Astrocyte (in vitro differentiated cells and primary cell): ENCODE measurements around the gene DEPP1. TPM values are rescaled to one million over a fixed set of nuclear protein-coding genes. Genes with fewer than 3 reads are reported as not detected.
A peak's percentile ranks its signal among the peaks of the same experiment; 100 is the strongest.

Experiments used
- DNase-seq: peaks from one replicate; pipeline ENCODE4 v3.0.0-alpha.2; 2010; ENCODE audit warnings: low read depth
- FAIRE-seq: peaks from 2 replicates; lab custom pipeline; 2011; peaks lifted over from hg19 to GRCh38; lab: Jason Lieb, UNC
- H2AFZ ChIP-seq: 2 replicates; pipeline ENCODE4 v1.6.0; 2012; ENCODE audit warnings: low read depth, low read length, inconsistent platforms
- H3K27ac ChIP-seq: 2 replicates; pipeline ENCODE4 v1.5.1; 2011; ENCODE audit warnings: low read depth, low read length, inconsistent platforms
- H3K27me3 ChIP-seq: 2 replicates; pipeline ENCODE4 v1.6.0; 2011; ENCODE audit warnings: low read length, inconsistent platforms; ENCODE audit not compliant: insufficient read depth
- H3K36me3 ChIP-seq: 2 replicates; pipeline ENCODE4 v1.5.1; 2011; ENCODE audit warnings: low read length, inconsistent platforms; ENCODE audit not compliant: insufficient read depth
- H3K4me1 ChIP-seq: 2 replicates; pipeline ENCODE4 v1.5.1; 2011; ENCODE audit warnings: low read length, inconsistent platforms; ENCODE audit not compliant: insufficient read depth
- H3K4me2 ChIP-seq: 2 replicates; pipeline ENCODE4 v1.6.0; 2012; ENCODE audit warnings: low read length, inconsistent platforms
- H3K4me3 ChIP-seq: 2 replicates; pipeline ENCODE4 v1.5.1; 2011; ENCODE audit warnings: low read depth, mild to moderate bottlenecking, low read length, inconsistent platforms; ENCODE audit not compliant: insufficient read depth
- H3K79me2 ChIP-seq: 2 replicates; pipeline ENCODE4 v1.6.0; 2012; ENCODE audit warnings: mild to moderate bottlenecking, low read length, inconsistent platforms; ENCODE audit not compliant: insufficient read depth
- H3K9ac ChIP-seq: 2 replicates; pipeline ENCODE4 v1.6.0; 2012; ENCODE audit warnings: mild to moderate bottlenecking, low read length, inconsistent platforms
- H3K9me3 ChIP-seq: 2 replicates; pipeline ENCODE4 v1.5.1; 2012; ENCODE audit warnings: low read depth, mild to moderate bottlenecking, low read length, inconsistent platforms; ENCODE audit not compliant: insufficient read depth
- H4K20me1 ChIP-seq: 2 replicates; pipeline ENCODE4 v1.6.0; 2012; ENCODE audit warnings: low read length, inconsistent platforms; ENCODE audit not compliant: insufficient read depth
- H3K27ac Mint-ChIP-seq: one replicate; pipeline ENCODE4 v1.8.0; 2021; ENCODE audit warnings: mild to moderate bottlenecking, mixed read lengths; ENCODE audit not compliant: unreplicated experiment
- H3K27me3 Mint-ChIP-seq: one replicate; pipeline ENCODE4 v1.8.0; 2021; ENCODE audit warnings: low read depth, mixed read lengths; ENCODE audit not compliant: unreplicated experiment
- H3K36me3 Mint-ChIP-seq: one replicate; pipeline ENCODE4 v1.8.0; 2021; ENCODE audit warnings: low read depth, mixed read lengths; ENCODE audit not compliant: unreplicated experiment
- H3K4me1 Mint-ChIP-seq: one replicate; pipeline ENCODE4 v1.8.0; 2021; ENCODE audit warnings: low read depth, mixed read lengths; ENCODE audit not compliant: unreplicated experiment
- H3K4me3 Mint-ChIP-seq: one replicate; pipeline ENCODE4 v1.8.0; 2021; ENCODE audit warnings: mild to moderate bottlenecking, moderate library complexity, mixed read lengths; ENCODE audit not compliant: unreplicated experiment
- H3K9me3 Mint-ChIP-seq: one replicate; pipeline ENCODE4 v1.8.0; 2021; ENCODE audit warnings: mild to moderate bottlenecking, mixed read lengths; ENCODE audit not compliant: unreplicated experiment
- EZH2 ChIP-seq: IDR thresholded peaks from 2 replicates; pipeline ENCODE4 v1.6.1; 2012; ENCODE audit warnings: mild to moderate bottlenecking, low read length, inconsistent platforms; ENCODE audit not compliant: insufficient read depth
- total RNA-seq: library from RNA; stranded (reverse); gene quantifications from 2 replicates; pipeline ENCODE4 v1.2.1, GENCODE V29; 2021
- TF ChIP-seq, protein P1 (sequence below): IDR thresholded peaks from 2 replicates; pipeline ENCODE4 v1.5.1; 2011; ENCODE audit warnings: low read depth, mild to moderate bottlenecking, inconsistent platforms, low read length, moderate library complexity; ENCODE audit not compliant: insufficient read depth

Gene DEPP1
- total RNA-seq, 1 donor from 2014 or later = 6.6 TPM

DNA sequence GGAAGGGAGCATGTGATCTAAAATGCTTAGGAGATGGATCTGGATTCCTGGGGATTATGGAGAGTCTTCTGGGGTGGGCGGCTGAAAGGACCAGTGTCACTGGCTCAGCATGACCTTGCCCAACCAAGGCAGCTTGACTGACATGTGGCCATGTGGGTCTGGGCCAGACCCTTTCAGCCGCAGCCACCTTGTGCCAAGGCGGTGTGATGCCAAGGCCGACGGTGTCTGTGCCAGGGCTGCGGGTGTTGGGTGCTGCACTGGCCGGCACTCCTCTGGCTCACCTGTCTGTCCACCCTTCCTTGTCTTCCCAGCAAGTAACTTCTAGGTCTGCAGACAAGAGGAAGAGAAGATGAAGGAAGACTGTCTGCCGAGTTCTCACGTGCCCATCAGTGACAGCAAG is 8.8 kb downstream of the DEPP1 start:
- H3K9me3 Mint-ChIP-seq = no peaks in the 10 kb centered on the region
- no peaks in the 10 kb centered on the region for H3K36me3 ChIP-seq
- H3K27ac Mint-ChIP-seq = peak overlapping the region; percentile 58
- peaks cover 50% of the 10 kb centered on the region for H3K4me1 Mint-ChIP-seq
- no peak for DNase-seq
- peaks cover 16% of the 10 kb centered on the region for H3K4me1 ChIP-seq
- H3K4me3 ChIP-seq = no peak overlapping the region
- no peaks in the 10 kb centered on the region for H3K9me3 ChIP-seq
- peaks cover 17% of the 10 kb centered on the region for H3K36me3 Mint-ChIP-seq
- no peaks in the 10 kb centered on the region for H3K27me3 Mint-ChIP-seq
- FAIRE-seq = no peak
- no peaks in the 10 kb centered on the region for H4K20me1 ChIP-seq
- H3K27me3 ChIP-seq = no peaks in the 10 kb centered on the region
- no peak for TF ChIP-seq EZH2
- TF ChIP-seq, protein P1, sequence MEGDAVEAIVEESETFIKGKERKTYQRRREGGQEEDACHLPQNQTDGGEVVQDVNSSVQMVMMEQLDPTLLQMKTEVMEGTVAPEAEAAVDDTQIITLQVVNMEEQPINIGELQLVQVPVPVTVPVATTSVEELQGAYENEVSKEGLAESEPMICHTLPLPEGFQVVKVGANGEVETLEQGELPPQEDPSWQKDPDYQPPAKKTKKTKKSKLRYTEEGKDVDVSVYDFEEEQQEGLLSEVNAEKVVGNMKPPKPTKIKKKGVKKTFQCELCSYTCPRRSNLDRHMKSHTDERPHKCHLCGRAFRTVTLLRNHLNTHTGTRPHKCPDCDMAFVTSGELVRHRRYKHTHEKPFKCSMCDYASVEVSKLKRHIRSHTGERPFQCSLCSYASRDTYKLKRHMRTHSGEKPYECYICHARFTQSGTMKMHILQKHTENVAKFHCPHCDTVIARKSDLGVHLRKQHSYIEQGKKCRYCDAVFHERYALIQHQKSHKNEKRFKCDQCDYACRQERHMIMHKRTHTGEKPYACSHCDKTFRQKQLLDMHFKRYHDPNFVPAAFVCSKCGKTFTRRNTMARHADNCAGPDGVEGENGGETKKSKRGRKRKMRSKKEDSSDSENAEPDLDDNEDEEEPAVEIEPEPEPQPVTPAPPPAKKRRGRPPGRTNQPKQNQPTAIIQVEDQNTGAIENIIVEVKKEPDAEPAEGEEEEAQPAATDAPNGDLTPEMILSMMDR = no peak
- no peak overlapping the region for H3K4me3 Mint-ChIP-seq
- H3K27ac ChIP-seq = no peak overlapping the region
- H3K4me2 ChIP-seq = no peak overlapping the region
- H3K9ac ChIP-seq = no peak overlapping the region
- no peaks in the 10 kb centered on the region for H3K79me2 ChIP-seq
- no peak overlapping the region for H2AFZ ChIP-seq

DNA sequence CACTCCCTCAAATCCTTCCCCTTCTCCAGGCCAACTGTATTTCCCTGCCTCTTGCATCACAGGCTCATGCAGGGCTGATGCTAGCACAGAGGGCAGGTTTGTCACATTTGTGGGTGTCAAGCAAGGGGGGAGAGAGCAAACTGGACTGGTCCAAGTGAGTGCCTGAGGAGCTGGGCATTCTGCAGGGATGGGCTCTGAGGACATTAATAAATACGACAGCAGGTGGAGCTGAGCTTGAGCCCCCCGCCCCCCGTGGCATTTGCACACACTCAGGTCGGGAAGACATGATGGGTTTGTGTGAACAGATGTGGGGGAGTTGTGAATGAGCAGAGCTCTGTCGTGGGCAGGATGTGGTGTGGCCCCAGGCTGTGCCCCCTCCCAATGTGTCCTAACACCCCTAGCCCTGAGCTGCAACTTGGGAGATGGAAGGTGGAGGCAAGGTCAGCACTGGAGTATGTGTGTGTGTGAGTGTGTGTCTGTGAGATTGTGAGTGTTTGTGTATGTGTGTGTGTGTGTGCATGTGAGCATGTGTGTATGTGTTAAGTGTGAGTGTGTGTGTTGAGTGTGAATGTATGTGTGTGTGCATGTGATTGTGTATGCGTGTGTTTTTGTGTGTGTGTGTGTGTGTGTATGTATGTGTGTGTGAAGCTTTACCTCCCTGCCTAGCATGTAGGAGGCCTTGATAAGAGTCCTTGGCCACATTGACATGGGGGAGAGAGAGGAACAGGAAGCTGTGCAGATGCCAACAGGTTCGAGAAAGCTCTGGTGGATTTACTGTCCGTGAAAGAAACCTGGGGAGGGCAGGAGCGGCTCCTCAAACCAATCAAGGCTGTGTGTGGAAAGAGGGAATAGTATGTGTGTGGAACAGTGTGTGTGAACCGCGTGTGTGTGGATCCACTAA is 9.9 kb downstream of the DEPP1 start:
- H4K20me1 ChIP-seq = no peaks in the 10 kb centered on the region
- no peaks in the 10 kb centered on the region for H3K79me2 ChIP-seq
- H3K36me3 ChIP-seq = no peaks in the 10 kb centered on the region
- TF ChIP-seq, protein P1 = no peak
- TF ChIP-seq EZH2 = no peak
- H3K27me3 ChIP-seq = no peaks in the 10 kb centered on the region
- H3K27ac Mint-ChIP-seq = no peak overlapping the region
- H3K36me3 Mint-ChIP-seq = peaks cover 17% of the 10 kb centered on the region
- H3K4me2 ChIP-seq = no peak overlapping the region
- no peaks in the 10 kb centered on the region for H3K27me3 Mint-ChIP-seq
- H3K4me3 ChIP-seq = no peak overlapping the region
- H2AFZ ChIP-seq = no peak overlapping the region
- no peaks in the 10 kb centered on the region for H3K9me3 ChIP-seq
- H3K4me3 Mint-ChIP-seq = no peak overlapping the region
- no peak for DNase-seq
- no peak for FAIRE-seq
- H3K4me1 ChIP-seq = peaks cover 15% of the 10 kb centered on the region
- no peak overlapping the region for H3K9ac ChIP-seq
- no peaks in the 10 kb centered on the region for H3K9me3 Mint-ChIP-seq
- no peak overlapping the region for H3K27ac ChIP-seq
- peaks cover 53% of the 10 kb centered on the region for H3K4me1 Mint-ChIP-seq

DNA sequence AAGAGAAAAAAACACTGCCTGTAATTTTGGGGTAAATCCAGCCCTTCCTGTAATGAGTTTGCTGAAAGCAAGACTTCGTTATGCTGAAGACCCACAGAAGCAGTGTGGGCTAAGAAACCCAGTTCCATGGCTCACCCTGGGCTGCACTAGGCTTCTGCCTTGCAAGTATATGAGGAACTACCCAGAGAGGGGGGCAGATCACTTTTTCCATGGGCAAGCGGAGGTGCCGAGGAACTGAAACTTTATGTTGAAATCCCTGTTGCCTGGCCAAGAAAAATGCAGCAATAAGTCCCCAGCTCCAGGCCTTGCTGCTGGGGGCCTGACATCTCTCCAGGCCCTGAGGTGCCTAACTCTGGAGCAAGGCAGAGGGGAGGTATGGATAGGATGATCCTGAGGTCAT is 10.5 kb downstream of the DEPP1 start:
- H2AFZ ChIP-seq = no peak overlapping the region
- no peaks in the 10 kb centered on the region for H3K9me3 Mint-ChIP-seq
- H3K4me2 ChIP-seq = no peak overlapping the region
- FAIRE-seq = no peak
- H3K27ac Mint-ChIP-seq = no peak overlapping the region
- DNase-seq = no peak
- peaks cover 52% of the 10 kb centered on the region for H3K4me1 Mint-ChIP-seq
- no peaks in the 10 kb centered on the region for H3K36me3 ChIP-seq
- TF ChIP-seq, protein P1 = no peak
- no peak for TF ChIP-seq EZH2
- H3K9ac ChIP-seq = no peak overlapping the region
- H3K36me3 Mint-ChIP-seq = peaks cover 17% of the 10 kb centered on the region
- no peaks in the 10 kb centered on the region for H3K27me3 Mint-ChIP-seq
- no peaks in the 10 kb centered on the region for H4K20me1 ChIP-seq
- no peak overlapping the region for H3K27ac ChIP-seq
- H3K27me3 ChIP-seq = no peaks in the 10 kb centered on the region
- peaks cover 21% of the 10 kb centered on the region for H3K4me1 ChIP-seq
- no peaks in the 10 kb centered on the region for H3K9me3 ChIP-seq
- H3K4me3 ChIP-seq = no peak overlapping the region
- H3K4me3 Mint-ChIP-seq = no peak overlapping the region
- H3K79me2 ChIP-seq = no peaks in the 10 kb centered on the region
